GM18520 (cell line): ENCODE results near the gene PGA4.
"Not testable (repeated sequence)": the region's sequence is repeated elsewhere in the genome, so short reads cannot be mapped to it uniquely, and the experiment has no call there.

ENCODE experiments used
- ATAC-seq: cut with Tn5 transposase; IDR thresholded peaks from one replicate; pipeline ENCODE4 v1.9.1; 2021; ENCODE audit not compliant: unreplicated experiment

The PGA4 gene

GRCh38 chr11:61203873-61204272 is 18.3 kb upstream of the PGA4 start:
- not testable (repeated sequence) for ATAC-seq

DNA sequence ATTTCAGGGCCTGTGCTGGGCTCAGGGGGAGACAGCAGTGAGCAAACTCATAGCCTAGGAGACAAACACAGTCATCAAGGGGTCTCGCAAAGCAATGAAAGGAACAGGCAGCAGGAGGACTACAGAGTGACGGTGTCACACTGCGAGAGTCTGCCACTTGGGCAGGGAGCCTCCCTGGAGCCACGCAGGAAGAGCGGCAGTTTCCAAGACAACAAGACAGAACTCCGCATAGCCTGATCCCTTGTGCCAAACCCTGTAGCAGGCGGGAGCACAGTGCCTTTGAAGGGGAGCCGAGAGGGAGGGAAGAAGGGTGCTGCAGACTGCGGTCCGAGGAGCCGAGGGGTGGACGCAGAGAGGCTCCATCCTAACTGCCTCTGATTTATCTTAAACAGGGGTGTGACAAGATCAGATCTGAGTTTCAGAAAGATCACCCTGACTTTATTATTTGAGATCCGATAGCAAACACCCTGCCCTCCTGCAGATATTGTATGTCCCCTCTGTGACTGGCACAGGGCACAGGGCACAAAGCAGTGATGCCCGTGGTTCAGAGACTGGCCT is 17.6 kb upstream of the PGA4 start:
- ATAC-seq: not testable (repeated sequence)

DNA sequence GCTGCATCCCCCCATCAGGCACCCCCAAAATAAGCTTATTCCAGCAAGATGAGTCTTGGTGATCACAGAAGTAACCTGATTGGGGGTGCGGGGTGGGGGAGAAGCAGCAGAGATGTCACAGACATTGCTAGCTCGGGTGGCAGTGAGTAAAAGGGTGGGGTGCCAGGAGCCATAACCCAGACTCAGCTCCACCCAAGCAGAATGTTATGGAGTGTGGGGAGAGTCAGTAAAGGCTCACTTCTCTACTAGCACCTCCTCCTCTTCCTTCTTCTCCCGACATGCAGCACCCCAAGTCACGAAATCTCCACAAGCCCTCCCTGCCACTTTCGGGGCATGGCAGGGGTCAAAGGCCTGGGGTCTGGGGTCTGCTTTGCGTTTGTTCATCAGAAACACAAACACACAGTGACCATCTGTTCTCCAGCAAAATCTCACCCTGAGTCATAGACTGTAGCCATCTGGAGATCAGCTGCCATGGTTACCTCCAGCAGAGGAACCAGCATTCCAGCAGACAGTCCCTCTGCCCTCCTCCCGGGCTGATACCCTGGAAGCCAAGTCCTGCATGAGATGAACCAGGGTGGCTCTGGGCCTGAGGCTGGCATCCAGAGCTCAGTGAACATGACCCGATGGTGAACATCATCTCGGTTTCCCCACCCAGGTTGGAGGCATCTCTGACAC is 14.4 kb upstream of the PGA4 start:
- not testable (repeated sequence) for ATAC-seq

GRCh38 chr11:61210629-61211028 is 11.5 kb upstream of the PGA4 start:
- ATAC-seq: not testable (repeated sequence)

- not testable (repeated sequence) for ATAC-seq
These were observed 10.7 kb upstream of the PGA4 start for GRCh38 chr11:61211327-61211952.

DNA sequence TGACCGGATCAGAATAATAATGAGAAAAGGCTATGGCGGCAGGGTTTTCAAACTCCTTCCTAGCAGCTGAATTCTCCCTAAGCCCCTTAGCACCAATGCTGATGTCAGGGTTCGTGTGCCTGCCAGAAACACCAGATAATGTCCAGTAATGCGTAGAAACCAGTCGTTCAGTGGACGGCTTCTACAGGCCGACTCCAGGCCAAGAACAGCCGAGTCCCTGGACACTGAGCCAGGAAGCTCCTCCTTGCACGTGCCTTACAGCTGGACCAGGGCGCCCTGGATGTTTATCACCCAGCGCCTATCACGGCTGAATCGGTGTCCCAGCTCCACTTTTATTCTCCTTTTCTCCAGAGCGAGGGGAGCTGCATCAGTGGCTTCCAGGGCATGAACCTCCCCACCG is 9.9 kb upstream of the PGA4 start:
- ATAC-seq: not testable (repeated sequence)

DNA sequence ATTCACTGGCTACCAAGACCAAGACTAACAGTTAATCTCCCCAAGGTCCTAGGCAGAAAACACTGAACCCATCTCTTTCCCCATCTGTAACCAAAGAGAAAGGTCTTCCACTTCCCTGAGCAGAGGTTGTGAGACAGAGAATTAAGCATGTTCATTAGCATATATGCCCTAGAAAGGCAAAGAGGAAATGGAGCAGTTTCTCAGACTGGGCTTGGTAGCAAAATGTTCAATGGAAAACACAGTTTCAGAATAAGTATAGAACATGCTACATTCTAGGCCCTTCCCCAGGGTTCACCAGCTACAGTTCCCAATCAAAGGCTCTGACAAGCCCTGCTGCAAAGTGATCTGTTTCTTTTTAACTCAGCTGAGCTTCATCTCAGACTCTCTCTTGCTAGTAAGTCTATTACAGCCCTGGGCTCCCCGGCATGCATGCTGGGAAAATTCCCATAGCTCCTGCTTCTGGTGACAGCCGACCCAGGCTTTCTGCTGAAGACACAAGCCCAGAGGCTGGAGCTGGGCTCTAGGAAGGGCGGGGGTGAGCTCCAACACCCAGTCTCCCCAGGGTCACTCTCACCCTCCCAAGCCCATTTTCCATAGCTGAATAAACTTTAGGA is 8.3 kb upstream of the PGA4 start:
- not testable (repeated sequence) for ATAC-seq

DNA sequence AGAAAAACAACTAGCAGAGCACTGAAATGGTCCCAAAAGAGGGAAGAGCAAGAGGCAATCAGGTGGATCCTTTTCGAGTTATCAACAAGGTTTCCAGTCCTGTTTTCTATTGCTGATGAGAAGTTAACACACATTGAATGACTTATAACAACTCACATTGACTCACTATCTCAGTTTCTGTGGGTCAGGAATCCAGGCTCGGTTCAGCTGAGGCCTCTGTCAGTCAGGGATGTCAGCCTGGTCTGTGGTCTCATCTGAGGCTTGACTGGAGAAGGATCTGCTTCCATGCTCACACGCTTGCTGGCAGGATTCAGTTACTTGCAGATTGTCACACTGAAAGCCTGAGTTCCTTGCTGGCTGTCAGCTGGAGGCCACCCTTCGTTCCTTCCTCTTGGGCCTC is 3.8 kb upstream of the PGA4 start:
- not testable (repeated sequence) for ATAC-seq

GRCh38 chr11:61219016-61219415 is 3.1 kb upstream of the PGA4 start:
- ATAC-seq: not testable (repeated sequence)

- ATAC-seq: not testable (repeated sequence)
These were observed 545 bp downstream of the PGA4 start for GRCh38 chr11:61222692-61223091.

GRCh38 chr11:61226457-61227137 is 4.5 kb downstream of the PGA4 start:
- ATAC-seq: not testable (repeated sequence)

DNA sequence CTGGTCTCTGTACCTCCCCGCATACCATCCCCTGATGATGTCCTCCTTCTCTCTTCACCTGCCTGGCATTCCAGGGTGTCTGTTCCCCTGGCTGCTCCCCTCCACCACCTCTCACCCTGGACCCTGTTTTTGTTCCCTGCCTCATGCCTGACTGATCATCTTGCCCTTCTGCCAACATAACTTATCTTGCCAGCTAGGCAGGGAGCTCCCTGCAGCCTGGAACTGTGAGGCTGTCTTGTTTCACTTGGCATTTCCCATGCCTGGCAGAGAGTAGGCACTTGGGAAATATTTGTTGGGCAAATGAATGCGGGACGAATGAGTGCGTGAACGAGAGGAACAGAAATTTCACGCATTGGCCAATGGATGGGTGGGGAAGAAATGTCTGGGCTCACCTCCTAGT is 7.3 kb downstream of the PGA4 start:
- ATAC-seq: not testable (repeated sequence)

DNA sequence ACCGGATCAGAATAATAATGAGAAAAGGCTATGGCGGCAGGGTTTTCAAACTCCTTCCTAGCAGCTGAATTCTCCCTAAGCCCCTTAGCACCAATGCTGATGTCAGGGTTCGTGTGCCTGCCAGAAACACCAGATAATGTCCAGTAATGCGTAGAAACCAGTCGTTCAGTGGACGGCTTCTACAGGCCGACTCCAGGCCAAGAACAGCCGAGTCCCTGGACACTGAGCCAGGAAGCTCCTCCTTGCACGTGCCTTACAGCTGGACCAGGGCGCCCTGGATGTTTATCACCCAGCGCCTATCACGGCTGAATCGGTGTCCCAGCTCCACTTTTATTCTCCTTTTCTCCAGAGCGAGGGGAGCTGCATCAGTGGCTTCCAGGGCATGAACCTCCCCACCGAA is 8.9 kb downstream of the PGA4 start:
- not testable (repeated sequence) for ATAC-seq

GRCh38 chr11:61231585-61231984 is 9.4 kb downstream of the PGA4 start:
- ATAC-seq: not testable (repeated sequence)

GRCh38 chr11:61232548-61233145 is 10.5 kb downstream of the PGA4 start:
- not testable (repeated sequence) for ATAC-seq

DNA sequence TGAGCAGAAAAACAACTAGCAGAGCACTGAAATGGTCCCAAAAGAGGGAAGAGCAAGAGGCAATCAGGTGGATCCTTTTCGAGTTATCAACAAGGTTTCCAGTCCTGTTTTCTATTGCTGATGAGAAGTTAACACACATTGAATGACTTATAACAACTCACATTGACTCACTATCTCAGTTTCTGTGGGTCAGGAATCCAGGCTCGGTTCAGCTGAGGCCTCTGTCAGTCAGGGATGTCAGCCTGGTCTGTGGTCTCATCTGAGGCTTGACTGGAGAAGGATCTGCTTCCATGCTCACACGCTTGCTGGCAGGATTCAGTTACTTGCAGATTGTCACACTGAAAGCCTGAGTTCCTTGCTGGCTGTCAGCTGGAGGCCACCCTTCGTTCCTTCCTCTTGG is 15.0 kb downstream of the PGA4 start:
- ATAC-seq: not testable (repeated sequence)

DNA sequence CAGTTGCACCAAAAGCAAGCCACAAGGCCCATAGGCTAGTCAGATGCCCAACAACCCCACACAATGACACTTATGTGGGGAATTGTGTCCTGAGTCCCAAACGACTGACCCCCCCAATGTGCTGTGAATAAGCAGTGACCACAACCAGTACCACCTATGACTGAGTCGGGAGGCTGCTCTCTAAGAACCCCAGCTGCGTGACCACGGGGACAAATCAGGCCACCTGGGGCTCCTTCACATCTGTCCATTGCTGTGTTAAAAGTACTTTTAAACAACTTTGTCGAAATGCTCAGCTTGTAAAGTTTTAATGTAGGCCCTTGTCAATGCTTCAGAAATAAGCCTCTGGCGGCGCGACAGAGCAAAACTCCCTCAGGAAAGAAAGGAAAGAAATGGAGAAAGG is 18.1 kb downstream of the PGA4 start:
- not testable (repeated sequence) for ATAC-seq

DNA sequence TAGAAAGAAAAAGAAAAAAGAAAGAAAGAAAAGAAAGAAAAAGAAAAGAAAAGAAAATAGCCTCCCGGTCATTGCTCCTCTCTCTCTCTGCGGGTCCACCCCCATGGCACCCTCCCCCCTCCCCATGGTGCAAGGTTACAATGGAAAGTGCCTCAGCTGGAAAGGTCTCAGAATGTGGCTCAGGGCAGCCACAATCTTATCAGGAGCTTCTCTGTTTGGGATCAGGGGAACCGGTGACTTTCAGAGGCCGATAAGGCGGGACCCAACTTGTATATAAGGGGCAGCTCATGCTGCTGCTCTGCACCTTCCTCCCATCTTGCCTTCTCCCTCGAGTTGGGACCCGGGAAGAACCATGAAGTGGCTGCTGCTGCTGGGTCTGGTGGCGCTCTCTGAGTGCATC is 18.7 kb downstream of the PGA4 start, which contains the start of gene PGA5:
Gene PGA5 (plus strand): TSS at position 301 of the 400 bp plus-strand sequence. CDS start 52 bp downstream, at position 353.
- ATAC-seq: not testable (repeated sequence)

- not testable (repeated sequence) for ATAC-seq
These were observed 19.4 kb downstream of the PGA4 start for GRCh38 chr11:61241526-61241925.

- not testable (repeated sequence) for ATAC-seq
These were observed 23.3 kb downstream of the PGA4 start for GRCh38 chr11:61245284-61245964.
